Purkinje cell (primary cell): ENCODE results near the gene SLC66A2. TPM values are rescaled to one million over a fixed set of nuclear protein-coding genes. Genes with fewer than 3 reads are reported as not detected.

Experiments
- polyA plus RNA-seq: library from polyadenylated mRNA; unstranded; fragments of >200 nt; fragmentation: Nextera tagmentation; gene quantifications from 2 replicates; pipeline ENCODE4 v1.2.1, GENCODE V29; 2014

SLC66A2 gene
- polyA plus RNA-seq = 5.1 and 6.9 TPM in 2 replicates

GRCh38 chr18:79951545-79952455, at the start of gene SLC66A2:
Gene SLC66A2, minus strand, starts transcription at chr18:79951653. Its CDS starts 727 bp downstream, at chr18:79950926.

GRCh38 chr18:79988451-79989194, 37.2 kb upstream of the SLC66A2 start, which contains the start of gene TXNL4A:
Gene TXNL4A, minus strand, starts transcription at chr18:79988563. Its CDS starts 171 bp downstream, at chr18:79988392.

GRCh38 chr18:79964330-79965118, 13.1 kb upstream of the SLC66A2 start, which contains the start of gene HSBP1L1:
Gene HSBP1L1, plus strand, starts transcription at chr18:79964643. Its CDS starts 93 bp downstream, at chr18:79964736.

Other genes with a start within 250 kb of the SLC66A2 start
- gene KCNG2, start 153.7 kb downstream of the SLC66A2 start, polyA plus RNA-seq = not detected in 2 replicates
- gene HSBP1L1, start 13.0 kb upstream of the SLC66A2 start, polyA plus RNA-seq = 9.5 and 26.3 TPM in 2 replicates
- 243 and 270 TPM in 2 replicates for gene TXNL4A, start 36.9 kb upstream of the SLC66A2 start, polyA plus RNA-seq
- gene RBFA, start 82.8 kb upstream of the SLC66A2 start, polyA plus RNA-seq = 2.6 and 8.2 TPM in 2 replicates
- 8.9 and 9.1 TPM in 2 replicates for gene ADNP2, start 157.6 kb upstream of the SLC66A2 start, polyA plus RNA-seq